IMR-90 (cell line): ENCODE results near the gene LHPP.

Experiments used
- BHLHE40 ChIP-seq: fragments of 150-350 bp; IDR thresholded peaks from 2 replicates; pipeline ENCODE4 v1.6.1; 2016; ENCODE audit warnings: mild to moderate bottlenecking, low read depth, low read length
- CTCF ChIP-seq: conservative IDR thresholded peaks from 2 replicates; pipeline ENCODE4 v1.5.1; 2012; ENCODE audit warnings: mild to moderate bottlenecking, low read depth, low read length, improper control_type of control experiment
- SMC3 ChIP-seq: fragments of 150-350 bp; IDR thresholded peaks from 2 replicates; pipeline ENCODE4 v1.6.1; 2016; ENCODE audit warnings: low read depth, mild to moderate bottlenecking, antibody characterized with exemption, low read length, moderate library complexity

DNA sequence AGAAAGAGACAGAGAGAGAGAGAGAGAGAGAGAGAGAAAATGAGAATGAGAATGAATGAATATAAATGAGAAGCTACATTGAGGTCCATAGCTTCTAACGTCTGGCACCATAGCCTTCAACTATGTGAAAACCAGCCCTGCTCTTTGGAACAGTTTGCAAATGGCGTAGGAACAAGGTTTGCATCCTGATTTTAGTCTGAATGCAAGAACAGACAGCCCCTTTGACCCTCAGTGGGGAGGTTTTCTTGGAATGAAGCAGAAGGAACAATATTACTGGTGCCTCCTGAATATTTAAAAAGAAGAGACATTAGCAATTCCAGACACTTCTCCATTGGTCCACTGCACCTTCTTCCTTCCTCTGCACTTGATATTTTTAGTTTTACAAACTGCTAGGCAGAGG is 23.0 kb downstream of the LHPP start:
- TF ChIP-seq BHLHE40 (no peak), CTCF (no peak), SMC3 (no peak)
